ENCODE results near the gene TAB2. TPM values are rescaled to one million over a fixed set of nuclear protein-coding genes. Genes with fewer than 3 reads are reported as not detected.

Gene TAB2
- total RNA-seq, 1 donor from 2014 or later = 81.8 TPM

- Histone ChIP-seq H3K9me3 (ENCODE audit: insufficient read depth, low read depth, low read length) (no peaks in the 10 kb centered on the region), H3K79me2 (ENCODE audit: insufficient read depth, low read length) (peaks cover 100% of the 10 kb centered on the region), H3K36me3 (ENCODE audit: insufficient read depth, low read length) (no peaks in the 10 kb centered on the region), H3K4me1 (ENCODE audit: insufficient read depth, low read length) (peaks cover 6% of the 10 kb centered on the region), H3K4me3 (ENCODE audit: insufficient read depth, low read depth, low read length) (no peak overlapping the region), H3K9ac (ENCODE audit: low read length) (no peak overlapping the region), H2AFZ (ENCODE audit: low read depth, low read length) (no peak overlapping the region), H3K27me3 (ENCODE audit: insufficient read depth, low read length) (no peaks in the 10 kb centered on the region), H4K20me1 (ENCODE audit: insufficient read depth, low read length) (peaks cover 98% of the 10 kb centered on the region), H3K27ac (ENCODE audit: low read depth, low read length) (no peak overlapping the region), H3K4me2 (ENCODE audit: low read length) (no peak overlapping the region)
- H3K4me3 Mint-ChIP-seq (ENCODE audit: unreplicated experiment) = peak overlapping the region; percentile 55
- no peak for FAIRE-seq
- H3K9me3 Mint-ChIP-seq (ENCODE audit: unreplicated experiment) = no peaks in the 10 kb centered on the region
- peaks cover 43% of the 10 kb centered on the region for H3K4me1 Mint-ChIP-seq (ENCODE audit: low read depth, unreplicated experiment)
- DNase-seq (ENCODE audit: low read depth) = no peak
- peak overlapping the region; percentile 60 for H3K27ac Mint-ChIP-seq (ENCODE audit: unreplicated experiment)
- H3K27me3 Mint-ChIP-seq (ENCODE audit: low read depth, unreplicated experiment) = no peaks in the 10 kb centered on the region
- TF ChIP-seq EZH2 (IDR thresholded peaks at IDR 0.05; ENCODE audit: insufficient read depth, low read length) = no peak
- TF ChIP-seq, protein P1, sequence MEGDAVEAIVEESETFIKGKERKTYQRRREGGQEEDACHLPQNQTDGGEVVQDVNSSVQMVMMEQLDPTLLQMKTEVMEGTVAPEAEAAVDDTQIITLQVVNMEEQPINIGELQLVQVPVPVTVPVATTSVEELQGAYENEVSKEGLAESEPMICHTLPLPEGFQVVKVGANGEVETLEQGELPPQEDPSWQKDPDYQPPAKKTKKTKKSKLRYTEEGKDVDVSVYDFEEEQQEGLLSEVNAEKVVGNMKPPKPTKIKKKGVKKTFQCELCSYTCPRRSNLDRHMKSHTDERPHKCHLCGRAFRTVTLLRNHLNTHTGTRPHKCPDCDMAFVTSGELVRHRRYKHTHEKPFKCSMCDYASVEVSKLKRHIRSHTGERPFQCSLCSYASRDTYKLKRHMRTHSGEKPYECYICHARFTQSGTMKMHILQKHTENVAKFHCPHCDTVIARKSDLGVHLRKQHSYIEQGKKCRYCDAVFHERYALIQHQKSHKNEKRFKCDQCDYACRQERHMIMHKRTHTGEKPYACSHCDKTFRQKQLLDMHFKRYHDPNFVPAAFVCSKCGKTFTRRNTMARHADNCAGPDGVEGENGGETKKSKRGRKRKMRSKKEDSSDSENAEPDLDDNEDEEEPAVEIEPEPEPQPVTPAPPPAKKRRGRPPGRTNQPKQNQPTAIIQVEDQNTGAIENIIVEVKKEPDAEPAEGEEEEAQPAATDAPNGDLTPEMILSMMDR (IDR thresholded peaks at IDR 0.05; ENCODE audit: insufficient read depth, low read depth, low read length) = no peak
- no peaks in the 10 kb centered on the region for H3K36me3 Mint-ChIP-seq (ENCODE audit: low read depth, unreplicated experiment)
Observed at GRCh38 chr6:149323353-149323752, 5.8 kb downstream of the TAB2 start.

GRCh38 chr6:149323925-149324324 lies 6.4 kb downstream of the TAB2 start:
- TF ChIP-seq, protein P1 (IDR thresholded peaks at IDR 0.05; ENCODE audit: insufficient read depth, low read depth, low read length) = no peak
- no peak for TF ChIP-seq EZH2 (IDR thresholded peaks at IDR 0.05; ENCODE audit: insufficient read depth, low read length)
- H3K4me3 Mint-ChIP-seq (ENCODE audit: unreplicated experiment) = no peak overlapping the region
- peak overlapping the region; percentile 60 for H3K27ac Mint-ChIP-seq (ENCODE audit: unreplicated experiment)

GRCh38 chr6:149324428-149324827 lies 6.9 kb downstream of the TAB2 start:
- no peak overlapping the region for H3K9ac ChIP-seq (ENCODE audit: low read length)
- H3K27ac ChIP-seq (ENCODE audit: low read depth, low read length) = no peak overlapping the region
- H2AFZ ChIP-seq (ENCODE audit: low read depth, low read length) = no peak overlapping the region
- FAIRE-seq (no peak), DNase-seq (ENCODE audit: low read depth) (no peak)
- no peaks in the 10 kb centered on the region for H3K36me3 ChIP-seq (ENCODE audit: insufficient read depth, low read length)
- Mint-ChIP-seq H3K27ac (ENCODE audit: unreplicated experiment) (no peak overlapping the region), H3K27me3 (ENCODE audit: low read depth, unreplicated experiment) (no peaks in the 10 kb centered on the region), H3K36me3 (ENCODE audit: low read depth, unreplicated experiment) (peaks cover 5% of the 10 kb centered on the region), H3K4me3 (ENCODE audit: unreplicated experiment) (no peak overlapping the region), H3K9me3 (ENCODE audit: unreplicated experiment) (peaks cover 3% of the 10 kb centered on the region), H3K4me1 (ENCODE audit: low read depth, unreplicated experiment) (peaks cover 54% of the 10 kb centered on the region)
- no peak overlapping the region for H3K4me2 ChIP-seq (ENCODE audit: low read length)
- H3K79me2 ChIP-seq (ENCODE audit: insufficient read depth, low read length) = peaks cover 100% of the 10 kb centered on the region
- H3K4me3 ChIP-seq (ENCODE audit: insufficient read depth, low read depth, low read length) = no peak overlapping the region
- H3K9me3 ChIP-seq (ENCODE audit: insufficient read depth, low read depth, low read length) = no peaks in the 10 kb centered on the region
- peaks cover 6% of the 10 kb centered on the region for H3K4me1 ChIP-seq (ENCODE audit: insufficient read depth, low read length)
- TF ChIP-seq, protein P1 (IDR thresholded peaks at IDR 0.05; ENCODE audit: insufficient read depth, low read depth, low read length) = no peak
- TF ChIP-seq EZH2 (IDR thresholded peaks at IDR 0.05; ENCODE audit: insufficient read depth, low read length) = no peak
- peaks cover 98% of the 10 kb centered on the region for H4K20me1 ChIP-seq (ENCODE audit: insufficient read depth, low read length)
- no peaks in the 10 kb centered on the region for H3K27me3 ChIP-seq (ENCODE audit: insufficient read depth, low read length)

More at GRCh38 chr6:149323925-149324324, 6.4 kb downstream of the TAB2 start:
- H3K4me1 ChIP-seq (ENCODE audit: insufficient read depth, low read length) = peaks cover 6% of the 10 kb centered on the region
- DNase-seq (ENCODE audit: low read depth) (no peak), FAIRE-seq (no peak)
- no peak overlapping the region for H2AFZ ChIP-seq (ENCODE audit: low read depth, low read length)
- no peak overlapping the region for H3K4me3 ChIP-seq (ENCODE audit: insufficient read depth, low read depth, low read length)
- Mint-ChIP-seq H3K27me3 (ENCODE audit: low read depth, unreplicated experiment) (no peaks in the 10 kb centered on the region), H3K9me3 (ENCODE audit: unreplicated experiment) (no peaks in the 10 kb centered on the region), H3K36me3 (ENCODE audit: low read depth, unreplicated experiment) (peaks cover 2% of the 10 kb centered on the region), H3K4me1 (ENCODE audit: low read depth, unreplicated experiment) (peaks cover 49% of the 10 kb centered on the region)
- H3K27me3 ChIP-seq (ENCODE audit: insufficient read depth, low read length) = no peaks in the 10 kb centered on the region
- no peak overlapping the region for H3K9ac ChIP-seq (ENCODE audit: low read length)
- H3K27ac ChIP-seq (ENCODE audit: low read depth, low read length) = no peak overlapping the region
- H3K9me3 ChIP-seq (ENCODE audit: insufficient read depth, low read depth, low read length) = no peaks in the 10 kb centered on the region
- peaks cover 98% of the 10 kb centered on the region for H4K20me1 ChIP-seq (ENCODE audit: insufficient read depth, low read length)
- no peaks in the 10 kb centered on the region for H3K36me3 ChIP-seq (ENCODE audit: insufficient read depth, low read length)
- H3K79me2 ChIP-seq (ENCODE audit: insufficient read depth, low read length) = peaks cover 100% of the 10 kb centered on the region
- H3K4me2 ChIP-seq (ENCODE audit: low read length) = no peak overlapping the region
